ENCODE measurements around the gene PLXNA2. TPM values are rescaled to one million over a fixed set of nuclear protein-coding genes. Genes with fewer than 3 reads are reported as not detected.
A peak's percentile ranks its signal among the peaks of the same experiment; 100 is the strongest.

PLXNA2 gene
- total RNA-seq, 1 donor from 2014 or later, result 1.7 TPM

DNA sequence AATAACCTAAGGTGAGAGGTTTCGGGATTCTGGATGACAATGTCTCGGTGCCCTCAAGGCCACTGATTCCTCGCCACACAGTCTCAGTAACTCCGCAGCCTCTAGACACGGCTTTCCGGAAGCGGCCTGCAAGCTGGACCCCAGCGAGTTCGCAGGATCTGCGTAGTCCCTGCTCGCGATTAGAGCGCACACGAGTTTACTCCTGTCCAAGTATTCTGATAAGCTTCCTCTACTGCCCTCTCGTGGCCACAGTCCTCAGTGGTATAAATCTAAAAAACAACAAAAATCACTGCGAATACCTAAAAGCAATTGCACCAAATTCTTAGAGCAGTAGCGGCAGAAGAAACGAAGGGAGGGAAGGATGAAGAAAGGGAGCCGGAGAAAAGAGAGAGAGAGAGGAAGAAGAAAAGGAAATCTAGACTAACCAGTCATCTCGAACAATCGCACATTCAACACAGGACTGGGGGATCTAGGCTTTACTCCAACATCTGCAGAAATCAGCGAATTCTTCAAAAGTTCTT, 1.1 kb upstream of the PLXNA2 start:
- H3K27ac ChIP-seq, result no peak overlapping the region
- no peak overlapping the region for H3K27ac Mint-ChIP-seq

DNA sequence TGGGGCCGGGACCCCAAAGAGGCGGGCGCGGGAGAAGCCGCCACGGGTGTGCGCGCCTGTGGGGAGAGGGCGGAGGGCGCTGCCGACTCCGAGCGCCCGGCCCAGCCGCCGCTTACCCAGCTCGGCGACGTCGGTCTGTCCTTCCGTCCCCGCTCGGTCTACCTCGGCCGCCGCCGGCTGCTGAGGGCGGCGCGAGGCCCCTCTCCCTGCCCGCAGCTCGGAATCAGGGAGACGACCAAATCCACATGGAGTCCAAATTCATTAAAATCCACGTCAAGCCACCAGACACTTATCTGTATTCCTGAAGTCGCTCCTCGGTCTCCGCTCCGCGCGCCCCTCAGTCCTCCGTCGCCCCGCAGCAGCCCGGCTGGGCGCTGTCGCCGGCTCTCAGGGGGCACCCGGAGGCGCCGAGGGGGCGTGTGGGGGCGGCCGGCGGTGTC, 637 bp downstream of the PLXNA2 start:
- peak; percentile 58 for DNase-seq (ENCODE audit: low spot score)
- Histone ChIP-seq H3K27me3 (peaks cover 35% of the 10 kb centered on the region), H2AFZ (replicated peaks) (peak overlapping the region; percentile 99), H3K4me3 (peak overlapping the region; percentile 73), H3K4me2 (peak overlapping the region; percentile 100), H3K27ac (no peak overlapping the region), H3K36me3 (no peaks in the 10 kb centered on the region), H3K9ac (no peak overlapping the region), H3F3A (ENCODE audit: low read depth) (peaks cover 26% of the 10 kb centered on the region), H4K20me1 (ENCODE audit: low read depth) (peaks cover 14% of the 10 kb centered on the region), H3K4me1 (peaks cover 55% of the 10 kb centered on the region), H3K79me2 (ENCODE audit: low read depth) (peaks cover 2% of the 10 kb centered on the region), H3K9me3 (ENCODE audit: low read depth) (no peaks in the 10 kb centered on the region)
- Mint-ChIP-seq H3K27ac (no peak overlapping the region), H3K36me3 (no peaks in the 10 kb centered on the region), H3K27me3 (ENCODE audit: insufficient read depth, low read depth) (peaks cover 10% of the 10 kb centered on the region), H3K9me3 (no peaks in the 10 kb centered on the region), H3K4me1 (peaks cover 58% of the 10 kb centered on the region), H3K4me3 (peak overlapping the region; percentile 97)
- TF ChIP-seq, protein P1, sequence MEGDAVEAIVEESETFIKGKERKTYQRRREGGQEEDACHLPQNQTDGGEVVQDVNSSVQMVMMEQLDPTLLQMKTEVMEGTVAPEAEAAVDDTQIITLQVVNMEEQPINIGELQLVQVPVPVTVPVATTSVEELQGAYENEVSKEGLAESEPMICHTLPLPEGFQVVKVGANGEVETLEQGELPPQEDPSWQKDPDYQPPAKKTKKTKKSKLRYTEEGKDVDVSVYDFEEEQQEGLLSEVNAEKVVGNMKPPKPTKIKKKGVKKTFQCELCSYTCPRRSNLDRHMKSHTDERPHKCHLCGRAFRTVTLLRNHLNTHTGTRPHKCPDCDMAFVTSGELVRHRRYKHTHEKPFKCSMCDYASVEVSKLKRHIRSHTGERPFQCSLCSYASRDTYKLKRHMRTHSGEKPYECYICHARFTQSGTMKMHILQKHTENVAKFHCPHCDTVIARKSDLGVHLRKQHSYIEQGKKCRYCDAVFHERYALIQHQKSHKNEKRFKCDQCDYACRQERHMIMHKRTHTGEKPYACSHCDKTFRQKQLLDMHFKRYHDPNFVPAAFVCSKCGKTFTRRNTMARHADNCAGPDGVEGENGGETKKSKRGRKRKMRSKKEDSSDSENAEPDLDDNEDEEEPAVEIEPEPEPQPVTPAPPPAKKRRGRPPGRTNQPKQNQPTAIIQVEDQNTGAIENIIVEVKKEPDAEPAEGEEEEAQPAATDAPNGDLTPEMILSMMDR (IDR thresholded peaks at IDR 0.05), result no peak
- TF ChIP-seq EZH2 (IDR thresholded peaks at IDR 0.05), result peak; percentile 18

More for the DNA sequence above, 1.1 kb upstream of the PLXNA2 start:
- peak; percentile 96 for DNase-seq (ENCODE audit: low spot score)
- no peaks in the 10 kb centered on the region for H3K36me3 Mint-ChIP-seq
- peak overlapping the region; percentile 81 for H3K4me3 Mint-ChIP-seq
- H2AFZ ChIP-seq (replicated peaks), result no peak overlapping the region
- H3K79me2 ChIP-seq (ENCODE audit: low read depth), result peaks cover 2% of the 10 kb centered on the region
- no peaks in the 10 kb centered on the region for H3K9me3 Mint-ChIP-seq
- no peaks in the 10 kb centered on the region for H3K9me3 ChIP-seq (ENCODE audit: low read depth)
- no peak for TF ChIP-seq EZH2phosphoT487 (IDR thresholded peaks at IDR 0.05)
- TF ChIP-seq, protein P1 (IDR thresholded peaks at IDR 0.05), result peak; percentile 89
- H3K4me2 ChIP-seq, result peak overlapping the region; percentile 100
- peaks cover 23% of the 10 kb centered on the region for H3F3A ChIP-seq (ENCODE audit: low read depth)
- no peaks in the 10 kb centered on the region for H3K36me3 ChIP-seq
- H4K20me1 ChIP-seq (ENCODE audit: low read depth), result peaks cover 14% of the 10 kb centered on the region
- peak overlapping the region; percentile 73 for H3K4me3 ChIP-seq
- peaks cover 47% of the 10 kb centered on the region for H3K4me1 ChIP-seq
- H3K9ac ChIP-seq, result no peak overlapping the region
- peaks cover 55% of the 10 kb centered on the region for H3K4me1 Mint-ChIP-seq
- H3K27me3 ChIP-seq, result peaks cover 35% of the 10 kb centered on the region
- H3K27me3 Mint-ChIP-seq (ENCODE audit: insufficient read depth, low read depth), result peaks cover 10% of the 10 kb centered on the region

DNA sequence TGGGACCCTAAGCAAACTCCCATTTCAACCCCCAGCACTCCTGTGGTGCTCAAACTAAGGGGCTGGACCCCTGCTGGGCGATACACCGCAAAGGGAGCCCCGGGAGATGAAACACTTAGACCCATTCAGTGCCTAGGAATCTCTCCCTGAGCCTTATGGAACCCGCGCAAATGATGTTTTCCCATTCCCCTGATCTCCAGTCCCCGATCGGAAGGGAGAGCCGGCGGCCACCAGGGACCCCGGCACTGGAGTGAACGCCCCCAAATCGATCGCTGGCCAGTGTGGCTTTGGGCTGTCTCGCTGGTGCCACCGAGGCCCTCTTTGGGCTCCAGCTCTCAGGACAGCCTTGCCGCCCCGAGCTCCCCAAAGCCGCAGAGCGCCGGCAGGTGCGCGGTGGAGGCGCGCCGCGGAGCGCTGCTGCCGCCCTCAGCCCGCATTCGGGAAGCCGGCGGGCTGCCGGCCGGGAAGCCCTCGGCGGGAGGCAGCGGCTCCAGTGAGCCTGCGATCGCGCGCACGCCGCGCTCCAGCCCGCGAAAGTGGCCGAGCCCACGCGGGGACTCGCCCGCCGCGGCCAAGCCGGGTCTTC, 1.1 kb downstream of the PLXNA2 start:
- TF ChIP-seq EZH2phosphoT487 (IDR thresholded peaks at IDR 0.05) (no peak), EZH2 (IDR thresholded peaks at IDR 0.05) (peak; percentile 5)
- TF ChIP-seq, protein P1 (IDR thresholded peaks at IDR 0.05), result peak; percentile 26
- Mint-ChIP-seq H3K27me3 (ENCODE audit: insufficient read depth, low read depth) (peaks cover 10% of the 10 kb centered on the region), H3K36me3 (no peaks in the 10 kb centered on the region), H3K9me3 (no peaks in the 10 kb centered on the region), H3K27ac (no peak overlapping the region), H3K4me3 (peak overlapping the region; percentile 95), H3K4me1 (peaks cover 60% of the 10 kb centered on the region)
- Histone ChIP-seq H3K79me2 (ENCODE audit: low read depth) (peaks cover 2% of the 10 kb centered on the region), H3K36me3 (no peaks in the 10 kb centered on the region), H3K27me3 (peaks cover 35% of the 10 kb centered on the region), H3K27ac (no peak overlapping the region), H3K4me2 (peak overlapping the region; percentile 100), H4K20me1 (ENCODE audit: low read depth) (peaks cover 14% of the 10 kb centered on the region), H3K9me3 (ENCODE audit: low read depth) (no peaks in the 10 kb centered on the region), H2AFZ (replicated peaks) (peak overlapping the region; percentile 99), H3F3A (ENCODE audit: low read depth) (peaks cover 26% of the 10 kb centered on the region), H3K4me3 (peak overlapping the region; percentile 73), H3K9ac (no peak overlapping the region), H3K4me1 (peaks cover 56% of the 10 kb centered on the region)
- peak; percentile 78 for DNase-seq (ENCODE audit: low spot score)
